HG02571 (cell line): ENCODE measurements around the gene BTBD9.

ENCODE experiments used
- ATAC-seq: cut with Tn5 transposase; IDR thresholded peaks from one replicate; pipeline ENCODE4 v1.9.1; 2021; ENCODE audit warnings: mild to moderate bottlenecking, moderate library complexity; ENCODE audit not compliant: unreplicated experiment

Gene BTBD9

DNA sequence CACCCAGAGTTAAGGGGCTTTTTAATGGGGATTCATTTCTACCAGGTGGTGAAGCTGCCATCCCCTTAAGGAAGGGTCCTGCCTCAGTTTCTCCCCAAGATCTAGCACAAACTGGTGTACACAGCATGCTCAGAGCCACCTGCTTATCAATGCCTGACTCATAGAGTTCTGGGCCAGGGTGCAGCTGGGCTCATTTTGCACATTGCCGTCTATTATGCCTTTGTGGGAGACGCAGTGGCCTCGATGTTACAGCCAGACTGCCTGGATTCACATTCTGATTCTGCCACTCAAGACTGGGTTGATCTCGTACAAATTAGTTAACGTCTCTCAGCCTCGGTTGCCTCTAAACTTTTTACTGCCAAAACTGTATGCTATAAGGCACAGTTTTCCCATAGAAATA, 454.5 kb downstream of the BTBD9 start:
- no peak for ATAC-seq

DNA sequence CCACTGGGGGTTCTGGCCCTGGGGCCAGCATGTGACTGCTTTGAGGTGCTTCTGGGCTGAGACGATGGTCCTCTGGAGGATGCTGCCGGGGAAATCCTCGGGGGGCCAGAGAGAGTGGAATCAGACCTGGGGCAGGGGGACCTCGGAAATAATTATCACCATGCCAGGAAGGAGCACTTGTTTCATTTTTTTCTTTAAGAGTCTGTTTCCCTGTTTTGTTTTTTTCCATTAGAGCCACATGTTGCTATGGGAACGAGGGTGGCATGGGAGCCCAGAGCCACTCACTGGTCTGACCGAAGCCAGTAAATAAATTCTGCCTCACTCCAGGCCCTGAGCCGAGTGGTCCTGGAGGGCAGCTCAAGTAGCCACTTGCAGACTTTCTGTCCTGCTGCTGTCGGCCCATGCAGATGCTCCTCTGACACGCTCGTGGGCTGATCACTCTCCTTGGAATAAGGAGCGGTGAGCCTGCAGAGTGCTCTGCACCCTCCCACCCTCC, 455.1 kb downstream of the BTBD9 start:
- ATAC-seq, result no peak

DNA sequence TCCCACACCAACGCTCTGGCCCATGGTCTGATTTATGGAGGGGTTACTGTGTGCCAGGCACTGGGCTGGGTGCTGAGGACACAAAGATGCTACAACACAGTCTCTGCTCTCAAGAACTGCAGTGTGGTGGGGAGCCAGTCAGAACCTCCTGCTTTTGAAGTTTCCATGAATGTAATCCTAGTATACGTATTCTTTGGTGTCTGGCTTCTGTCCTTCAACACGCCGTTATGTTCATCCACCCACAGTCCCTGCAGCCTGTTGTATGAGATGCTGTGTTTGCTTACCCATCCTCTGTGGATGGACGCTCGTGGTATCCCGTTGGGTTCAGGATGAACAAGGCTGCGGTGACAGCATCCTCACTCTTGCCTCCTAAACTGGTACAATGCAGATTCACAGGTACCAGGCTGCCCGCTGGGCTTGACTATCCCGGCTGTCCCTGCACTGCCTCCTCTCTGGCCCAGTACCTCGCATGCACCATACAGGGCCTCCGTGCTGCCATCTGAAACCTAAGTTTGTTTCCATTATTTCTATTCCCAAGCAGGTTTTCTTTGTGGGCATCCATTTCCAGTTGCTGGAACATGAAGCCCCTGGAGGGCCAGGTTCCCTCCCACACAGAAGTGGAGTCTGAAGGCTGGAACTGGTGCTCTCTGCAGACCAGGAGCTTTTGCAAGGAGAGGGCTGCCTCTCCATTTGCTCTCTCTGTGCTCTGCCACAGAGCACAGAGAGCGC, 455.7 kb downstream of the BTBD9 start:
- no peak for ATAC-seq

DNA sequence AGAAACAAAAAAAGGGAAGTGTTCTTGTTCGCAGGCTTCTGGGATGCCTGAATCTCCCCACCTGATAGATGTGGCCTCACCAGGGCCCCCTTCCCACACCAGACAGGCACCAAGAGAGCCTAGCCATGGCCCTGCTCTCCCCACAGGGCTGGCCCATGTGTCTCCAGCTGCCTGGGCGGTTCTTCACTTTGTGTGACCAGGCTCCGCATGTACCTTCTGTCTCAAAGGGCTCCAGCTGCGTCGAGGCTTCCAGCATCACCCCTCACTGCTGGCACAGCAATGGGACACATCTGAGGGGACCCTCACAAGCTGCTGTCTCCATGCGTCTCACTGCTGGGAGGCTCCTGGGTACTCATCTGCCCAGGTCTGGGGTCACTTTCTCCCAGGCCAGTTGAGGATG, 457.3 kb downstream of the BTBD9 start:
- ATAC-seq, result no peak

DNA sequence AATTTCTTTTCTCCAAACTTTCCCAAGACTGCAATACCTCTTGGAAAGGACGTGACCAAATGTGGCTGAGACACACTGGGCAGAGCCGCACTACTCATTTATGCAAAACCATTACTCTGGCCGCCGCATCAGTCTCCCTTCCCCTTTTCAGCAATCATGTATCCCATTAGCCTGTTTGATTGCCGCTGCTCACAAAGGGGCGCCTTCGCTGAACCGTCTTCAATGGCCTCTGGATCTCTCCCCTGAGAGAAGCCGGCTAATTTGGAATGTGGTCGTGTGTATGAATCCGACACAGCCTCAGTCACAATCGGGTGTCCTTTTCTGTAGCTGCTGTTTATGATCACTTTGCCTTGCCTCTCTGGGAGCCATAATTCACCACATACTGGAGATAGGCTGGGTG, 459.1 kb downstream of the BTBD9 start:
- no peak for ATAC-seq

DNA sequence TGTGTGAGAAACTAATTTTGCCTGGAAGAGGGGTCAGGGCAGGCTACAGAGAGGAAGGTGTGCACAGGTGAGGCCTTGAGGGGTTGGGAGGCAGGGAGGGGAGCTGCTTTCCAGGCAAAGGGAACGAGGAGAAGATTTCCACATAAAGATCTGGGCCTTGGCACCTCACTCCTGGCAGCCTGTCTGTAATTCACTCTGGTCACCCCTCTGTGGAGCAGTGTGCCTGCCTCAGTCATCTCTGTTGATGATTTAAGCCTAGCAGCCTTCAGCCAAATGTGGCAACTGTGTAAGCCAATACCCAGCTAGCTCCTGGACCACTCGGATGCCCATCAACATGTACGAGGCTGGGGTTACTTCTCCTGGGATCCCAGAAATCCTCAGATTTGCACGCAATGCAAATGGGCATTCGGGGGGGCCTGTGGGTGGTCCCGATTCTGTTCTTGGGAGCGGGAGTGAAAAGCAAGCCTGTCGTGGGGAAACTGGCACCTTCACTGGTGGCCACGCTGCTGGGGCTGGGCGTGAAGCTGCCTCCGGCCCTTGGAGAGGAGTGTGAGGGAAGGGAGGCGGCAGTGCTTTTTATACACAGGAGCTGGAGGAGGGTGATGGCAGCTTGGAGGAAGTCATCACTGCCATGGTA, 459.8 kb downstream of the BTBD9 start:
- ATAC-seq, result no peak

DNA sequence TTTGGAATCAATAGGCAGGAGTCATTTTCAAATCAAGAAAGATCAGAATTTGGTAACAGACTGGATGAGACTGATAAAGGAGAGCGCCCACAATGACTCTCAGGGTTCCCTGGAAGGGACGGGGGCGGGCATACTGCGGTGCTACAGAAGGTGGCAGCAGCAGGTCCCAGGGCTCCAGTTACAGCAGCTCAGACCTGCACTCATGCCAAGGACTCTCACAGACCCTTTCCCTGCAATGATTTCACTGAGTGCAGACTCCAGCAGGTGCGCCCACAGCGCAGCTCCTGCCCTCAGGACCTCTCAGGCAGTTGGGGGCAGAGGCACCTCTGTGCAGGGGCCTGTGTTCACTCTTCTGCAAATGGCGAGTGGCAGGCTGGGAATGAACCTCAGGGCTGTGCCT, 460.4 kb downstream of the BTBD9 start:
- no peak for ATAC-seq

DNA sequence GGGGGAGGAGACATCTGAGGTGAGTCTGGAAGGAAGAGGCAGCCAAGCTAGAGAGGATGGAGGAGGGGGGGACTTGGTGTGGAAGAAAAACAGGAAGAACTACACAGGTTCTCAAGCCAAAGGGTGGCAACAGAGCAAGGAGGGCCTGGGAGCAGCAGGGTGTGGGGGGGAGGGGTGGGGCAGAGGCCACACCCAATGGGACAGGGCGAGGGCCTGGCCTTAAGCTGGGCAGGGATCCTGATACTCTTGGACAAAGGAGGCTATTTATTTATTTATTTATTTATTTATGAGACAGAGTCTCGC, 461.2 kb downstream of the BTBD9 start:
- ATAC-seq, result no peak

DNA sequence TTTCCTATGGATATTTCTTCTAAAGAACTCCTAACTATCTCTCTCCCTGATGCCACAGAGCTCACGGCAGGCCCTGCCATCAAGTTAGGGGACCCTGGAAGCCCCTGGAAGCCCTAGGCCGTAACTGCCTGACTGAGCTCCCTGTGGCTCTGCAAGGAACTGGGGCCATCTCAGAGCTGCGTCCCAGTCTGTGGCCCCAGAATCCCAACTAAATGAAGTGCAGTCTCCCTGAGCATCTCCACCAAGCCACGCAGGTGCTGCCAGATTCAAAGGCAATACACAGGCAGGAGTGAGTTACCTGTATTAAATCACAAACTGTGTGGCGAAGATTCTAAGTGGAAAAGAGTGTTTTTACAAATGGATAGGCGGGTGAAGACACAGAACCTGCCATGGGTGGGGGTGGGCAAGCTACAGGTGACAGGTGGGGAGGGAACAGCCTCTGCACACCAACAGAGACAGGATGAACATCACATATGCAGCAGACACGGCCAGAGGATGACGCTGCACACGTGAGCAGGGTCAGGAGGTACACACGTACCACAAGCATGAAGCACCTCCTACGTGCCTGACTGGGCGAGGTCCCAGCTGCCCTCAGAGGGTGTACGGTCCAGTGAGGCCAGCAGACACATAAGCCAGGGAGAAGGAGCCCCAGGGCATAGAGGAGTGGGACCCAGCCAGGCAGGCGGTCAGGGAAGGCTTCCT, 461.7 kb downstream of the BTBD9 start:
- ATAC-seq, result no peak

DNA sequence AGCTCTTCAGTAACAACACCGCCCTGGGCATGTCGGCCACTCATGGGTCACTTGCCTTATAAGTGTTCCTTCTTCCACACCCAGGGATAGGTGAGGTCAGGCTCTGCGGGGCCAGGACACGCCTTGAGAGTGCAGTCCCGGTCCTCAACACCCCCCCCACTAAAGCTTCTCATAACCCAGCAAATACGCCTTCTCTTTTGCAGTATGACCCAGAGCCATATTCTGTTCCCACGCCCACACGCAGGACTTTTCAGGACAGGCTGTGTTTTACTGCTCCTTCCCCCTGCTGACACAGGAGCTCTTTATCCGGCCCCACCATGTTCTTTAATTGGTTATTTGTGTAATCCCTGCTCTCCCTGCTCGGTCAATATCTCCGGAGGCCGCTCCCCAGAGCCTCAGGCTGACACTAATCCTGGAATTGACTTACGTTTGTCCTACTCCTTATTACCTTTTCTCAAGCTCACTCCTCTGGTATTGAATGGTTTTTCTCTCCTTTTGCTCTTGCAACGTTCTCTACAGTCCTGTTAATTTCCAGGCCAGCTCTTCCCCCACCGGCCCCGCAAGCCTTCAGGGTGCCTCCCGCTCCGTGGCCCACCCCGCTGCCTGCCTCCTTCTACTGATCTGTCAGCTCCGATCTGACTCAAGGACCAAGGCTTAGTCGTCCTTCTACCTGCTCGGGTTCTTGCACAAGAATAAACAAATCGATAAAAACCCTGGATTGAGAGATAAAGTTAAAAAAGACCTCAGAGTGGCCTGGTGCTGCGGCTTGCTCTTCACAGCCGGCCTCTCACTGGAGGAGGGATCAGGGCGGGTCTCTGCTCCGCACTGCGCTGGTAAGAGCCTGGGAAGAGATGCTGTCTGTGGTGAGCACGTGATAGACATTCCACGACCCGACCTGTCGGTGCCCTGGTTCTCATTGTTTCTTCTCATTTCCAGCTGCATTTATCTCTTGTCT, 462.7 kb downstream of the BTBD9 start:
- ATAC-seq, result no peak

DNA sequence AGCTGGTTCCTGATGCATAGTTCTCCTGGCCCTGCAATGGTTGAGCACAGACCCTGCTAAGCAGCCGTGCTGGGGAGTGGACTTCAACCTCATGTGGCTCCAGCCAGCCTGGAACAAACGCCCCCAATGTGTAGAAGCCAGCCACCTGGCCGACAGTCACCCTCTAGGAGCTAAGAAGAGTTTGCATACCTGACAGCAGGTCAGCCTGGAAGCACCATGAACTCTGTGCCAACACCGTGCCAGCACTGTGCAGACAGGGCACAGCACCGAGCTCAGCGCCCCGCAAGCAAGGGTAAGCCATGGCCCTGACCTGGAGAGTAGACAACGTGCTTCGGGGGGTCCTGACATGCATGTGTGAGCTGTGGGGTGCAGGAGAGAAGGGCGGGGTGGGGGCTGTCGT, 463.9 kb downstream of the BTBD9 start:
- no peak for ATAC-seq

DNA sequence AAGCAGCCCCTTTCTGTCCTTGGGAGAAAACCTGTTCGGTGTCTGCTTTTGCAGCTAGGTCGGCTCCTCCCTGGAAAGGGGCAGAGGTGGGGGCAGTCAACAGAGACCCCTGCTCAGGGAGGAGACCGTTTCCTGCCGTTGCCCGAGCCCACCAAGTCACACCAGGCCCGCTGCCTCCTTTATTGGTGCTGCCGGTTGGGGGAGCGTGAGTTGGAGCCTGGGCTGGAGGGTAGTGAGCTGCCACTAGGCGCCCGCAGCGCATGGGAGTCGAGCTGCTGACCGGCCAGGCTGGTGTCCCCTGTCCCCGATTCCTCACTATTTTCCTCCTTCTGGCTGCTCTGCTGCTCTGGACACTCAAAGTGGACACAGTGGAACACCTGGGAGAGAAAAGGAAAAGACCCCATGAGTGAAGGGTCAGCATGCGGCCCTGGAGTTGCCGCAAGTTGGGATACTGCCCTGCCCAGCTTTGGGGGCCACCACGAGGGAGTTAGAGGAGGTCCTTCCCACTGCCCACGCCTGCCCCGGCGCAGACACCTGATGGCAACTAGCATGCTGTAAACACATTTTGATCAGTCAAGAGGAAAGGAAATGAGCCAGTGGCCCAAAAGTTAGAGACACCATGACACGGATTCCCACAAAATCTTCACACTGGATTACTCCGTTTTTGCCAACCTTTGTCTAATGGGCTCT, 464.8 kb downstream of the BTBD9 start:
- no peak for ATAC-seq

DNA sequence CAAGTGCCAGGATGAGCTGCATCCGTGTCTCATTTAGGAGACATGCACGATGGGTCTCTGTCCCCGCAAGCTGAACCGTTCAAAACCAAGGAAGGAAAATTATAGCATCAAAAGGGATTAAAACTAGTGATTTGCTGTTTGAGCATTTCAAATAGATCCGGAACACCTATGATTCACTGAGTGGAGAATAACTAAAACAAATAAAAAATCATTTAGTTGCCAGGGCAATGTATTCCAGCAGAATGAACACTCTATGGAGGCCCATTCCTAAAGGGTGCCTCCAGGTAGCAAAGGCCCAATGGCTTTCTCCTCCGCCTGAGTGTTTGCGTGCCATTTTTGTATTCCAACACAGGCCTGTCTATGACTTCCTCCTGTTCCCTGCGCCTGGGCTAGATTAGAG, 465.4 kb downstream of the BTBD9 start:
- no peak for ATAC-seq

DNA sequence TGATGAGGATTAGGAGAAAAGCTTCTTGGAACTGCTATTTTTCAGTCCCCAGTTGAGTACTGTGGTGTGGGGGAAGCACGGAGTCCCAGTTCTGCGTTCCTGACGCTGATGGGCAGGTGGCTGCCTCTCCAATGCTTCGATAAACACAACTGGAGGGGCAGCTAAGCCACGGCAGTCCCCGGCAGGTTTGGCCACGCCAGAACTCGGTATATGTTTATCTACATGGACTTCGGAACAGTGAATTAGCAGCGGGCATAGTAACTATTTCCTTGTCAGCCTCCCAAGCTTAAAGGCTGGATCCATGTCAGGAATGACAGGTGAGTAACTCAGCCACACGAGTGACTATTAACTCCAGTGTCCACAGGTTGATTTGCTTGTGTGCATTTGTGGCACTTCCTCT, 465.8 kb downstream of the BTBD9 start:
- ATAC-seq, result no peak

DNA sequence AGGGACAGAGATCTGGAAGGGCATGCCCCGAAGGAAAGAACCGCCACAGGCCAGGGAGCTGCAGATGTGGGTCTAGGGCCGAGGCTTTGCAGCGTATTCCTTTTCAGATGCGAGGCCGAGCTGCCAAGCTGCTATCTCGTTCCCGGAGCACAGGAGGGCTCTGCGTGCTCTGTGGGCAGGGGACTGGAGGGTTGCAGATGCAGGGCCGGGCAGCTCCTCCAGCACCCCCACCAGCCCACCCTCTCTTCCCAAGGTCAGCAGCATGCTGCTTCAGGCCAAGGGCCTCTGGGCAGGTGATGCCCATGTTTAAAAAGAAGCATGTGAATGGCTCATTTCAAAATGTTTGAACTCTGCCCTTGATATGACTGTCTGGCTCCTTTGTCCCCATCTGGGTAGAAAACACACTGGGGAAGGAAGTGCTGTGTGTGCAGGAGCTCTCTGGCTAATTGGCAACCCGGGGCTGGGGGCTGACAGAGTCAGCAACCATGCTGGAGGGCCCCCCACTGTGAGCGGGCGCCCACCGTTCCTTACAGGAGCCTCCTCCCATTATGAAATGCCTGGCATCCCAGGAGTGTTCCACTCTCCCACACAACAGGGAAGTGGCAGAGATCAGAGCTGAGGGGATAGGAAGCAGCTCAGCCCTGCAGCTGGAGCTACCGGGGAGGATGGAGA, 466.9 kb downstream of the BTBD9 start:
- ATAC-seq, result no peak

DNA sequence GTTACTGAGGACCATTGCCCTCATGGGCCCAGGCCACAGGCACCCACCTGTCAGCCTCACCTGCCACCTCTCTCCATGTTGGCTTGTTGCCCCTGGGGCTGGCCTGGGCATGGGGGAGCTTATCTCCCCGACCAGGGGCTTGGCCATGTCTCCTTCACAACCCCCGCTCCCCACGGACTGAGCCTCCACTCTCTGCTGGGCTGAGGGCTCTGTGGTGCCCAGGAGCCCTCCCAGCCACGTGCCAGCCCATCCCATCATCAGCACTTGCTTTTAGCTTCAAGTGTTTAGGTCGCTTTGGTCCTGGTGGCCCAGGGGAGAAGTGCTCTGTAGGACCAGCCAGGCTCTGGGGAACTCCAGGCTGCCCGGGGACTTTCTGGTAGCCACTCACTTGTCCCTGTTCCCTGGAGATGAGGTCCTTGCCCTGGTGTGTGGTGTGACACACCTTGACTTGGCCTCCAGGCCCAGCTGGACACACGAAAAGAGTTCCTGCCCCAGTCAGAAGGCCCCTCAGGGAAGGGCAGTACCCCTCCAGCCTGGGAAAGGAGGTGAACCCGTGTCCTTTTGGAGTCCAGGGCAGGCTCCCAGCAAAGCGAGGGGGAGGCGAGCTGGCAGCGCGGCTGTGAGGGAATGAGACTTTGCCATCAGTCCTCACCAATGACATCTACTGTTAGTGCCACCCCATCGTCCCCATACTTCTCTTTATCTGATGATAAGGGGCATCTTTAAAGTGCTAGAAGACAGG, 467.6 kb downstream of the BTBD9 start:
- no peak for ATAC-seq

DNA sequence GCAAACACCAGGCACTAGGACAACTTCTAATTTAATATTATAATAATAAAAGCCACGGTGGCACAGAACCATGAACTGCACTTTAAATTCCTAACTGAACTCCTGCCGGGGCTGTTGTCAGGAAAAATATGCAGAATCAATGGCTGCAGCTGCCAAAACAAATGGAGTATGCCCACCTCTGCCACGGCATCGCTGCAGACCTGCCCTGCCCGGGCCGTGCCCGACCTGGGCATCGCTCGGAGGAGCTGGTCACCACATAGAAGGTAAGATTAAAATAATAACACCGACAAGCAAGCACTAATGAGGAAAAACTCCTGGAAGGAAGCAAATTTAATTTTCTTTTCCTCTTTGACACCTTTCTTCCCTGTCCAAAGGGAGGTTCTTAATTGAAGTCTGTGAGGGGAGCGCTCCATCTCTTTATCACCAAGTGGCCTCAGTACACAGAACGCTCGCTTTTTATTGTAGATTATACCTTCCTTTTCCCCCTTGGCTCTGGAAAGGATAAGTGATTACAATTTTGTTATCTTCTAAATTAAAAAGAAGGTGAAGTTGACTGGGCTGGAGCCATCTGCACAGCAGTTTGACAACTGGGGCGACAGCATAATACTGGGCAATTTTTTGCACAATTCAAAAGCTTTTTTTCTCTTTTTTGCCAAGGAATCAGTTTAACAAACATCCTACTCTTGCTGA, 468.9 kb downstream of the BTBD9 start:
- no peak for ATAC-seq

DNA sequence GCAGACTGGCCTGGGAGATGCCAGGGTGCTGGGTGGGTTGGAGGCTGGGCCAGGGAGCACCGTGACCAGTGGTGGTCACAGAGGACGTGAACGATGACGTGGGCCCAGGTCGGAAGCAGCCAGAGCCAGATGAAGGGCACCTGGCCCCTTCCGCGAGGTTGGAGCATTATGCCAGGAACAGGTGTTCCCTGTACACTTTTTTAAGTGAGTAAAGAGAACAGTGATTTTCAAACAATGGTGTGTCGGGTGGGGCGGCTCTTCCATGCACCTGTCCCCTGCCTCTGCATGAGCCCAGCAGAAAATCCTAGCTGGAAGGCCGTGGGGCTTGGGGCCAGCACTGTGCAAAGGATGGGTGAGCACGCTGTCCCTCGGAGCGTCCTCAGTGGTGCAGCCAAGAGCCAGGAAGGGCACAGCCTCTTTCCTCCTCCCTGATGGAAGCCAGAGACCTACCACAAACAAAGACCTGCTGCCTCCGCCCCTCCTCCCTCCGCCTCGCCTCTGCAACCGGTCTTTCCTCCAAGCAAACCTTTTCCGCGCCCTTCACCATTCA, 469.7 kb downstream of the BTBD9 start:
- ATAC-seq, result no peak
